SK-N-SH (cell line): Measurements from ENCODE around the gene CCDC167. TPM values are rescaled to one million over a fixed set of nuclear protein-coding genes. Genes with fewer than 3 reads are reported as not detected.

Experiments used
- CTCF ChIA-PET: fragments of 300-600, 350-600 bp; formaldehyde crosslinking; extraction: SDS; loops from one replicate; lab custom pipeline; 2021; lab: Yijun Ruan, JAX
- POLR2A ChIA-PET: fragments of 350-600 bp; sonication (Branson Sonifier 250); formaldehyde crosslinking; extraction: SDS; loops from one replicate; lab custom pipeline; 2020; ENCODE audit warnings: antibody characterized with exemption, inconsistent platforms; lab: Yijun Ruan, JAX
- DNase-seq: peaks from one replicate; pipeline ENCODE4 v3.0.0; 2012
- H2AFZ ChIP-seq: fragments of 200-600 bp; sonication (generic); 2 replicates; pipeline ENCODE4 v1.8.1; 2016; ENCODE audit warnings: antibody characterized with exemption, mild to moderate bottlenecking, low read depth
- H3F3A ChIP-seq: fragments of 200-600 bp; sonication (generic); replicated peaks from 2 replicates; pipeline ENCODE3; 2016; ENCODE audit warnings: antibody characterized with exemption, mild to moderate bottlenecking; ENCODE audit not compliant: insufficient read depth
- H3K27ac ChIP-seq, 2 experiments: fragments of 200-500 bp in 1 of 2; fragments of 200-600 bp in 1 of 2; sonication (Bioruptor generic) in 1 of 2; sonication (generic), shearing (Covaris generic) in 1 of 2; 2 replicates each; pipeline versions ENCODE4 v1.5.1 to v1.6.1; 2014 to 2016; ENCODE audit warnings: low read depth in 2 of 2, inconsistent platforms in 1 of 2, low read length in 1 of 2, mild to moderate bottlenecking in 1 of 2, mixed read lengths in 1 of 2
- H3K27me3 ChIP-seq: fragments of 200-600 bp; sonication (generic), shearing (Covaris generic); 2 replicates; pipeline ENCODE4 v1.6.1; 2016; ENCODE audit warnings: mixed run types; ENCODE audit not compliant: insufficient read depth
- H3K36me3 ChIP-seq, 2 experiments: fragments of 200-500 bp in 1 of 2; fragments of 200-600 bp in 1 of 2; sonication (Bioruptor generic) in 1 of 2; sonication (generic) in 1 of 2; replicated peaks in 1 of 2; 2 replicates each; pipeline versions ENCODE3 to v1.5.1; 2014 to 2016; ENCODE audit warnings: low read length in 1 of 2, mild to moderate bottlenecking in 1 of 2; ENCODE audit not compliant: insufficient read depth in 2 of 2, control insufficient read depth in 1 of 2
- H3K4me1 ChIP-seq, 2 experiments: fragments of 200-500 bp in 1 of 2; fragments of 200-600 bp in 1 of 2; sonication (Bioruptor generic) in 1 of 2; sonication (generic), shearing (Covaris generic) in 1 of 2; 2 replicates each; pipeline versions ENCODE4 v1.5.1 to v1.6.1; 2014 to 2016; ENCODE audit warnings: low read depth in 1 of 2, low read length in 1 of 2, mixed run types in 1 of 2; ENCODE audit not compliant: insufficient read depth in 2 of 2, control insufficient read depth in 1 of 2
- H3K4me2 ChIP-seq: fragments of 200-600 bp; sonication (generic), shearing (Covaris generic); 2 replicates; pipeline ENCODE4 v1.6.1; 2017; ENCODE audit warnings: mixed run types
- H3K4me3 ChIP-seq, 2 experiments: fragments of 200-500 bp in 1 of 2; fragments of 200-600 bp in 1 of 2; sonication (Bioruptor generic) in 1 of 2; sonication (generic), shearing (Covaris generic) in 1 of 2; 2 replicates each; pipeline versions ENCODE4 v1.5.1 to v1.8.1; 2014 to 2016; ENCODE audit warnings: low read depth in 2 of 2, inconsistent platforms in 1 of 2, low read length in 1 of 2, mild to moderate bottlenecking in 1 of 2, mixed read lengths in 1 of 2, moderate library complexity in 1 of 2
- H3K79me2 ChIP-seq: fragments of 200-600 bp; sonication (generic); 2 replicates; pipeline ENCODE4 v1.8.1; 2017; ENCODE audit warnings: mild to moderate bottlenecking; ENCODE audit not compliant: insufficient read depth
- H3K9ac ChIP-seq: fragments of 200-600 bp; sonication (generic); 2 replicates; pipeline ENCODE4 v1.6.1; 2017; ENCODE audit warnings: mixed run types
- H3K9me2 ChIP-seq: fragments of 200-600 bp; sonication (generic); 2 replicates; pipeline ENCODE4 v1.6.1; 2017; ENCODE audit warnings: mixed run types
- H3K9me3 ChIP-seq: fragments of 200-600 bp; sonication (generic); 2 replicates; pipeline ENCODE4 v1.6.1; 2017; ENCODE audit warnings: mixed run types, mild to moderate bottlenecking, moderate library complexity
- H4K20me1 ChIP-seq: fragments of 200-600 bp; sonication (generic); 2 replicates; pipeline ENCODE4 v1.6.1; 2017; ENCODE audit warnings: mild to moderate bottlenecking, mixed run types; ENCODE audit not compliant: insufficient read depth
- CTCF ChIP-seq: fragments of 200-600 bp; sonication (generic); IDR thresholded peaks from 2 replicates; pipeline ENCODE4 v1.6.1; 2017; ENCODE audit warnings: antibody characterized with exemption, mild to moderate bottlenecking, moderate library complexity
- ELF1 ChIP-seq: IDR thresholded peaks from 2 replicates; pipeline ENCODE4 v1.4.0; 2012
- EZH2phosphoT487 ChIP-seq: fragments of 200-600 bp; sonication (generic); IDR thresholded peaks from 2 replicates; pipeline ENCODE4 v1.6.1; 2017; ENCODE audit warnings: low read depth, mixed run types, mild to moderate bottlenecking, antibody characterized with exemption, moderate library complexity, borderline replicate concordance
- FOXM1 ChIP-seq: IDR thresholded peaks from 2 replicates; pipeline ENCODE4 v1.4.0; 2012; ENCODE audit warnings: low read depth, mild to moderate bottlenecking
- GATA2 ChIP-seq: sonication (generic); formaldehyde crosslinking; IDR thresholded peaks from 2 replicates; pipeline ENCODE4 v1.5.0; 2020; ENCODE audit warnings: mild to moderate bottlenecking, missing genetic modification reagents
- IRF3 ChIP-seq: fragments of 150-350 bp; IDR thresholded peaks from 2 replicates; pipeline ENCODE4 v1.6.1; 2016; ENCODE audit warnings: mild to moderate bottlenecking, low read depth, low read length
- JUND ChIP-seq: IDR thresholded peaks from 2 replicates; pipeline ENCODE4 v1.4.0; 2012
- MXI1 ChIP-seq: IDR thresholded peaks from 2 replicates; pipeline ENCODE4 v1.6.1; 2012; ENCODE audit warnings: mild to moderate bottlenecking, low read depth, low read length, improper control_type of control experiment
- NRF1 ChIP-seq: IDR thresholded peaks from 2 replicates; pipeline ENCODE4 v1.6.1; 2012; ENCODE audit warnings: low read depth, mild to moderate bottlenecking, low read length
- RCOR1 ChIP-seq: fragments of 150-350 bp; IDR thresholded peaks from 2 replicates; pipeline ENCODE4 v1.6.1; 2017; ENCODE audit warnings: antibody characterized with exemption, low read length
- RFX5 ChIP-seq: IDR thresholded peaks from 2 replicates; pipeline ENCODE4 v1.6.1; 2012; ENCODE audit warnings: mild to moderate bottlenecking, improper control_type of control experiment, low read length
- RXRA ChIP-seq: IDR thresholded peaks from 2 replicates; pipeline ENCODE4 v1.4.0; 2012; ENCODE audit warnings: low read depth, mild to moderate bottlenecking, borderline replicate concordance
- TCF12 ChIP-seq: IDR thresholded peaks from 2 replicates; pipeline ENCODE4 v1.4.0; 2012
- TEAD4 ChIP-seq: IDR thresholded peaks from 2 replicates; pipeline ENCODE4 v1.4.0; 2012; ENCODE audit warnings: mild to moderate bottlenecking, borderline replicate concordance; ENCODE audit not compliant: insufficient read depth
- YY1 ChIP-seq: IDR thresholded peaks from 2 replicates; pipeline ENCODE4 v1.4.0; 2012; ENCODE audit warnings: low read depth, mild to moderate bottlenecking
- WGBS: methylation state at CpG from one replicate; pipeline ENCODE4 v1.1.6; 2017; ENCODE audit warnings: low lambda C conversion rate; 5-methylcytosine and 5-hydroxymethylcytosine counted together
- polyA plus RNA-seq, 3 experiments: library from polyadenylated mRNA; depleted of rRNA; stranded (reverse); fragments of >200 nt; gene quantifications; 2 replicates each; pipeline ENCODE4 v1.2.3, GENCODE V29; 2012
- TF ChIP-seq, protein P1 (sequence below): IDR thresholded peaks from 2 replicates; pipeline ENCODE4 v1.4.0; 2012; ENCODE audit warnings: low read depth, borderline replicate concordance

The CCDC167 gene
- polyA plus RNA-seq, 1 of the 3 experiments (the other 2 are of a cell fraction), result 49.1 TPM

DNA sequence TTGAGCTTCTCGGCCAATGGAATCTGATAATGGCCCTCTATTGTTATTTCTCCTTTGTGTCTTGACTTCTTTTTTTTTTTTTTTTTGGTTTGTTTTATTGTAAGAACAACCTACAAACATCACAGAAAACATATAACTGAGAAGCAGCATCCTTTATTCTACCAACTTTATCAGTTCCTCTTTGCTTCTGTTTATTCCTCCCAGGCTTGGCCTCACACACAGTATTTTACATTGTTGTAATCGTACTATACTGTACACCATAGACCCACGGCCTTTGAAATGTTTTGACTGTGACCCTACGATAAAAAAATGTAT is 558 bp upstream of the CCDC167 start:
- Histone ChIP-seq H3K9me3 (no peaks in the 10 kb centered on the region), H3K4me3 (peak overlapping the region; percentile 76 to 80), H3K4me1 (peaks cover 5 to 44% of the 10 kb centered on the region in 2 experiments; a peak in 3 of 4 replicates), H3K4me2 (peak overlapping the region; percentile 87), H3K27me3 (no peaks in the 10 kb centered on the region), H3K9ac (no peak overlapping the region), H3K36me3 (no peaks in the 10 kb centered on the region), H4K20me1 (no peaks in the 10 kb centered on the region), H3K9me2 (no peaks in the 10 kb centered on the region), H3K79me2 (peaks cover 8% of the 10 kb centered on the region; the same call in 1 of the 2 replicates), H3F3A (no peaks in the 10 kb centered on the region), H3K27ac (peak overlapping the region; percentile 11 to 74; a peak in 3 of 4 replicates), H2AFZ (peak overlapping the region; percentile 93)
- CTCF ChIA-PET, result interaction anchor here (0.8 kb wide), 1 partner anchor 66 kb away, joined by 3 read pairs; no protein-coding TSS in a partner anchor
- POLR2A ChIA-PET, result interaction anchor here (1.0 kb wide), 1 partner anchor 65 kb away, joined by 4 read pairs; no protein-coding TSS in a partner anchor
- no peak for DNase-seq
- no peak for TF ChIP-seq FOXM1
- TF ChIP-seq, protein P1, sequence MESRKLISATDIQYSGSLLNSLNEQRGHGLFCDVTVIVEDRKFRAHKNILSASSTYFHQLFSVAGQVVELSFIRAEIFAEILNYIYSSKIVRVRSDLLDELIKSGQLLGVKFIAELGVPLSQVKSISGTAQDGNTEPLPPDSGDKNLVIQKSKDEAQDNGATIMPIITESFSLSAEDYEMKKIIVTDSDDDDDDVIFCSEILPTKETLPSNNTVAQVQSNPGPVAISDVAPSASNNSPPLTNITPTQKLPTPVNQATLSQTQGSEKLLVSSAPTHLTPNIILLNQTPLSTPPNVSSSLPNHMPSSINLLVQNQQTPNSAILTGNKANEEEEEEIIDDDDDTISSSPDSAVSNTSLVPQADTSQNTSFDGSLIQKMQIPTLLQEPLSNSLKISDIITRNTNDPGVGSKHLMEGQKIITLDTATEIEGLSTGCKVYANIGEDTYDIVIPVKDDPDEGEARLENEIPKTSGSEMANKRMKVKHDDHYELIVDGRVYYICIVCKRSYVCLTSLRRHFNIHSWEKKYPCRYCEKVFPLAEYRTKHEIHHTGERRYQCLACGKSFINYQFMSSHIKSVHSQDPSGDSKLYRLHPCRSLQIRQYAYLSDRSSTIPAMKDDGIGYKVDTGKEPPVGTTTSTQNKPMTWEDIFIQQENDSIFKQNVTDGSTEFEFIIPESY, result no peak
- no peak for TF ChIP-seq YY1
- TF ChIP-seq RXRA, result no peak
- TF ChIP-seq MXI1, result no peak
- no peak for TF ChIP-seq JUND
- TF ChIP-seq TEAD4, result no peak
- no peak for TF ChIP-seq CTCF
- TF ChIP-seq TCF12, result no peak
- TF ChIP-seq RFX5, result no peak
- TF ChIP-seq EZH2phosphoT487, result no peak
- no peak for TF ChIP-seq GATA2
- no peak for TF ChIP-seq NRF1
- no peak for TF ChIP-seq IRF3
- TF ChIP-seq RCOR1, result no peak
- no peak for TF ChIP-seq ELF1
- 67% methylated on average over 4 of the region's 4 CpGs for WGBS
